ENCODE results near the gene GPR153.

Gene GPR153

GRCh38 chr1:6253380-6253779 is 7.5 kb downstream of the GPR153 start:
- no peak overlapping the region for H3K4me3 ChIP-seq (ENCODE audit: low read depth, low read length)
- TF ChIP-seq, protein P1, sequence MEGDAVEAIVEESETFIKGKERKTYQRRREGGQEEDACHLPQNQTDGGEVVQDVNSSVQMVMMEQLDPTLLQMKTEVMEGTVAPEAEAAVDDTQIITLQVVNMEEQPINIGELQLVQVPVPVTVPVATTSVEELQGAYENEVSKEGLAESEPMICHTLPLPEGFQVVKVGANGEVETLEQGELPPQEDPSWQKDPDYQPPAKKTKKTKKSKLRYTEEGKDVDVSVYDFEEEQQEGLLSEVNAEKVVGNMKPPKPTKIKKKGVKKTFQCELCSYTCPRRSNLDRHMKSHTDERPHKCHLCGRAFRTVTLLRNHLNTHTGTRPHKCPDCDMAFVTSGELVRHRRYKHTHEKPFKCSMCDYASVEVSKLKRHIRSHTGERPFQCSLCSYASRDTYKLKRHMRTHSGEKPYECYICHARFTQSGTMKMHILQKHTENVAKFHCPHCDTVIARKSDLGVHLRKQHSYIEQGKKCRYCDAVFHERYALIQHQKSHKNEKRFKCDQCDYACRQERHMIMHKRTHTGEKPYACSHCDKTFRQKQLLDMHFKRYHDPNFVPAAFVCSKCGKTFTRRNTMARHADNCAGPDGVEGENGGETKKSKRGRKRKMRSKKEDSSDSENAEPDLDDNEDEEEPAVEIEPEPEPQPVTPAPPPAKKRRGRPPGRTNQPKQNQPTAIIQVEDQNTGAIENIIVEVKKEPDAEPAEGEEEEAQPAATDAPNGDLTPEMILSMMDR (IDR thresholded peaks at IDR 0.05; ENCODE audit: low read depth, low read length): no peak
- in situ Hi-C loops (cut with HindIII; ENCODE audit: low sequenced_read_pairs): no loop called here
- no peak for DNase-seq (ENCODE audit: low read depth, low spot score)

DNA sequence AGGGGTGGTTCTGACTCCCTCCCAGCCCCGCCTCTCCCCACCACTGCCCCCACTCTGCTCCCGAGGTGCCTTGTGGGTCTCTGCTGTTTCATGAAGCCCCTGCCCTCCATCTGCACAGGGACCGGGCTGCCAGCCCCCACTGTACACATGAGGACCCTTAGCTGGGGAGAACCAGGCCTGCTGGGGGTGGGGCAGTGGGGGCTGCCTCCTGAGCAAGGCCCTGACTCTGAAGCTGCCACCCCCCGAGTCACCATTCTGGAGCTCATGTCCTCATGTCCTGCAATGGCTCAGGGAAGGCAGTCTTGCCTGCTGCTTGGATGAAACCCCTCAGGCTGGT is 8.6 kb downstream of the GPR153 start:
- no peak for DNase-seq (ENCODE audit: low read depth, low spot score)
- no peak overlapping the region for H3K4me3 ChIP-seq (ENCODE audit: low read depth, low read length)
- TF ChIP-seq, protein P1 (IDR thresholded peaks at IDR 0.05; ENCODE audit: low read depth, low read length): no peak
- in situ Hi-C loops (cut with HindIII; ENCODE audit: low sequenced_read_pairs): no loop called here

DNA sequence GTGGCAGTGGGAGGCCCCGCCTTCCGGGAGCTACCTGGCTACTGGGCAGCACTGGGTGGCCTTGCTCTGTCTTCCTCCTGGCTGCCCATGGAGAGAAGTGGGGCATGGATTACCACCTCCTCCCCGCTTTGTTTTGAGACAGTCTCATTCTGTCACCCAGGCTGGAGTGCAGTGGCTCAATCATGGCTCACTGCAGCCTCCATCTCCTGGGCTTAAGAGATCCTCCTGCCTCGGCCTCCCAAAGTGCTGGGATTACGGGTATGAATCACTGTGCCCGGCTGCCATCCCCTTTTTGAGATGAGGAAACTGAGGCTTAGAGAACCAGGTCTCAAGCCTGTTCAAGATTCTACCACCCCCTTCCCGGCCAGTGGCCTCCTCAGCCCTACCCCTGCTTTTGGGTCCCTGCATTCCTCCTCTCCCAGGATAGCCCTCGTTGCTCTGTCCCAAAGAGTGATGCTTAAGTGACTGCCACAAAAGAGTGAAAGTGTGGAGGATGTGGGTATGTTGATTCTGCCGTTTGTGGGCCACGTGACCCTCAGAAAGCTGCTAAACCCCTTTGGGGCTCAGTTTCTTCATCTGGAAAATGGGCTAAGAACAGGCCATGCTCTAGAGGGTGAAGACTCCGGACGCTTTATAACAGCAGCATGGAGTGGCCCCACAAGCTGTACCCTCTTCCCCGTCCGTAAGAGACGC is 9.1 kb downstream of the GPR153 start:
- H3K4me3 ChIP-seq (ENCODE audit: low read depth, low read length): no peak overlapping the region
- TF ChIP-seq, protein P1 (IDR thresholded peaks at IDR 0.05; ENCODE audit: low read depth, low read length): no peak
- in situ Hi-C loops (cut with HindIII; ENCODE audit: low sequenced_read_pairs): no loop called here
- no peak for DNase-seq (ENCODE audit: low read depth, low spot score)

- no peak for DNase-seq (ENCODE audit: low read depth, low spot score)
- TF ChIP-seq, protein P1 (IDR thresholded peaks at IDR 0.05; ENCODE audit: low read depth, low read length): no peak
- in situ Hi-C loops (cut with HindIII; ENCODE audit: low sequenced_read_pairs): no loop called here
- no peak overlapping the region for H3K4me3 ChIP-seq (ENCODE audit: low read depth, low read length)
Measured at GRCh38 chr1:6251233-6251632, 9.7 kb downstream of the GPR153 start.

DNA sequence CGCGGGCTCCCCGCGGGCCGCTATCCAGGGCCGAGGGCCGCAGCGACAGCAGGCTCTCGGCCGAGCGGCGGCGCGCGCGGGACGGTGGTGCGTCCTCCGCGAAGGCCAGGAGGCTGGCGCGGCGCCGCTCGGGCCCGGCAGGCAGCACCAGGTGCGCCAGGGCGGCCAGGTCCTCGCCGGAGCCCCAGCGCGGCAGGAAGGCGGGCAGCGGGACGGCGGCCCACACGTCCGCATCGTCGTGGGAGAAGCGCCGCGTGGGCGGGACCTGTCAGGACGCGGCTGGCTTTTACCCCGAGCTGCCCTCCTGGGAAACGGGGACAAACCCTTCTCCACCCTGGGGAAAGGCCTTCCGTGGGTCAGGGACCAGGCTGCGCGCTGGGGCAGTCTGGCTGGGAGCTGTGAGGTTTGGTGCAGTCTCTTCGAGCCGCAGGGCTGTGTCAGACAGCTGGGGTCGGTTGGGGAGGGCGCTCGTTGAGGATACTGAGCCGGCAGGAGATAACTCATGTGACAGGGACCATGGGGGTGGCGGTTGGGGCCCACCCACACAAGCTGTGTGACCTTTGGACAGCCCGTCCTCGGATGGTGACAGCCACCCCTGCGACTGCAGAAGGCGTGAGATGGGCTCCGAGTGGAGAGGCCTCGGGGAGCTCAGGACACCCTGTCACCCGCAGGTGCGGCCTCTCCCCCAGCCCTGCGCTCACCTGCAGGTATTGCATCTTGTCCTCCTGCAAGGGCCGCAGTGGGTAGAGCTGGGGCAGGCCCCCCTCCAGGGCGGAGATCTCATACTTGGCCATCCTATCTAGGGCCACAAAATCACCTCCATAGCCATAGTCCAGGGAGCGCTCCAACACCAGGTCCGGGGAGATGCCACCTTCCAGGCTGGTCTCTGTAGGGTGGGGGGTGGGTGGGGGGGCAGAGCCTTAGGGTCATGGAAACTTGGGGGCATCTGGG is 10.9 kb downstream of the GPR153 start:
- in situ Hi-C loops (cut with HindIII; ENCODE audit: low sequenced_read_pairs): no loop called here
- TF ChIP-seq, protein P1 (IDR thresholded peaks at IDR 0.05; ENCODE audit: low read depth, low read length): no peak
- no peak overlapping the region for H3K4me3 ChIP-seq (ENCODE audit: low read depth, low read length)
- no peak for DNase-seq (ENCODE audit: low read depth, low spot score)

DNA sequence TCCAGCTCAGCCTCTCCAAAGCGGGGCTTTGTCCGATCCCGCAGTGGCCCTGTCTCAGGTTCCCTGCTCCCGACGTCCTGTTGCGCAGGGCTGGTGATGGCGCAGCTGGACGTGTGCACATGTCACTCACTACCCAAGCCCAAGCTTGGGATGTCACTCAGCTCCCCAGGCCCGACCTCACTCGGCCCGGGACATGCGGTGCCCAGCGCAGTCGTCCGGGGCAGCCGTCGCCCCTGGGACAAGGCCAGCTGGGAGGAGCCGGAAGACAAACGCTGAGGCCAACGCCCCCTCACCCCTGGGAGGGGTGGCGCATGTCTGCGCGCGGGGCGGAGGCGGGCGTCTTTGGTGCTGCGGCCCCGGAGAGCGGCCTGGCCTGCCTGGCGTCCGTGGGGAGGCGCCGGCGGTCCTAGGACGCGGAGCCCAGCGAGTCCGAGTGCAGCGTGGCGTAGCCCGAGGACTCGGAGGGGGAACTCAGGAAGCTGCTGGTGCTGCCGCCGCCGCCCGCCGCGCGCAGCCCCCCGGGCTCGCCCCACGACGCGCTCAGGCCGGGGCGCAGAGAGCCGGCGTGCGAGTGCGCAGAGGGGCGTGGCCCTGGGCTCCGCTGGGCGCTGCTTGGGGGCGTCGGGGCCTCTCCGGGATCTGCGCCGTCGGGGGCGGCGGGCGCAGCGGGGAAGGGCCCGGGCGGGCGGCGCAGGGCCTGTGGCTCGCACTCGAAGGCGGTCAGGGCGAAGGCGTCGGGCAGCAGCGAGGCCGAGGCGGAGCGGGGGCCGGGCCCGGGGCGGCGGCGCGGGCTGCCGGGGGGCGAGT is 11.8 kb downstream of the GPR153 start:
- TF ChIP-seq, protein P1 (IDR thresholded peaks at IDR 0.05; ENCODE audit: low read depth, low read length): no peak
- no peak for DNase-seq (ENCODE audit: low read depth, low spot score)
- H3K4me3 ChIP-seq (ENCODE audit: low read depth, low read length): no peak overlapping the region
- in situ Hi-C loops (cut with HindIII; ENCODE audit: low sequenced_read_pairs): no loop called here

All from astrocyte of the spinal cord (primary cell).